Right lobe of liver (tissue), 4 donors: ENCODE measurements around the gene TLDC2.

ENCODE experiments used
- CTCF ChIP-seq, 4 donors: fragments of 200-600 bp in 3 of 4; fragments of 450-650 bp in 1 of 4; IDR thresholded peaks; one replicate each; pipeline versions ENCODE4 v1.5.1 to v1.8.0; 2016 to 2022; ENCODE audit warnings: antibody characterized with exemption in 4 of 4, mild to moderate bottlenecking in 2 of 4
- POLR2A ChIP-seq: fragments of 450-650 bp; IDR thresholded peaks from one replicate; pipeline ENCODE4 v1.6.1; 2017; ENCODE audit warnings: antibody characterized with exemption, mild to moderate bottlenecking
- donor health status: DM: no; HTN: no; CAD: no.
- donor health status: DM: no; HTN: no; CAD: no.
- donor health status: DM: no; HTN: yes; CAD: no.

- TF ChIP-seq CTCF (IDR thresholded peaks at IDR 0.05) (no peak), POLR2A (no peak)
Observed at GRCh38 chr20:36855241-36855657, 20.7 kb upstream of the TLDC2 start.
